ENCODE data around the gene STAMBP. TPM values are rescaled to one million over a fixed set of nuclear protein-coding genes. Genes with fewer than 3 reads are reported as not detected.

The STAMBP gene
- polyA plus RNA-seq, 1 donor from 2014 or later: 69.1 TPM

DNA sequence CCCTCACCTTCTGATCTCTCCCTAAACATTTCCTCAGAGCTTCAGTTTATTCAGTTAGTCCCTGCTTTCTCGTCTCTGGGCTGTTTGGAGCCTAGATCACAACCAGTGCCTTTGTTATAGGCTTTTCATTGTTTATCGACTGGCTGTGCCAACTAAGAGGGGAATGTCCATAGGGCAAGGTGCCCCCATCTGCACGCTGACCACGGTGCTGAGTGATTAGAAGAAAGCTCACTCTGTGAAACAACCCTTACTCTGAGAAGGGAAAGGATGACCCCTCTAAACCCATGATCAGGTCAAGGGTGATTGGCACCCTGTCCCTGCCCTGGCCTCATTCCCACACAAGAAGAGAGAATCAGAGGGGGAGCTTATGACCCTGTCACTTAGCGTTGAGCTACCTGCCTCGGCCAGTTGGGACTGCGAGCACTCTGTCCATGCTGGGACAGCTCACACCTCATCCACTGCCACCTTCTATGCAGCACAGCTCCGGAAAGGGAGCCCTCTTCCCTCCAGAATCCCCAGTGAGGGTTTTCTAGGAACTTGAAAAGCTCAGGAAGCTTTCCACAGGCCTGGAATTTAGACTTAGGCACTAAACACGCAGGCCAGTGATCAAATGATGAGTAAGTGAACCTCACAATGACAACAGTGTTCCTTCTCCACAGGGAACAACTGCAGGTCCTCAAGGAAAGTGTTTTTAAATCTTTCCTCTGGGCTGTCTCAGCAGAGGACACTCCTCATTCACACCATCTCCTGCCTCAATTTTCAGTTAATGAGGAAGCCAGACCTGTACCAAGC is 61.7 kb downstream of the STAMBP start:
- Histone ChIP-seq H4K20me1 (ENCODE audit: insufficient read depth) (no peaks in the 10 kb centered on the region), H3K4me3 (ENCODE audit: low read length) (no peak overlapping the region), H3K9ac (ENCODE audit: low read length) (no peak overlapping the region), H3K36me3 (ENCODE audit: insufficient read depth, low read length) (no peaks in the 10 kb centered on the region), H3K4me2 (ENCODE audit: low read length) (no peak overlapping the region), H3F3A (ENCODE audit: insufficient read depth, low read length, poor library complexity, severe bottlenecking) (no peaks in the 10 kb centered on the region), H2AFZ (ENCODE audit: low read depth, low read length) (no peak overlapping the region), H3K27ac (ENCODE audit: low read length) (no peak overlapping the region), H3K9me2 (ENCODE audit: insufficient read depth, low read length) (no peaks in the 10 kb centered on the region), H3K9me3 (ENCODE audit: low read length) (no peaks in the 10 kb centered on the region), H3K27me3 (ENCODE audit: insufficient read depth, low read depth, low read length) (no peaks in the 10 kb centered on the region), H3K79me2 (replicated peaks; ENCODE audit: insufficient read depth, low read length) (no peaks in the 10 kb centered on the region)
- TF ChIP-seq, protein P1, sequence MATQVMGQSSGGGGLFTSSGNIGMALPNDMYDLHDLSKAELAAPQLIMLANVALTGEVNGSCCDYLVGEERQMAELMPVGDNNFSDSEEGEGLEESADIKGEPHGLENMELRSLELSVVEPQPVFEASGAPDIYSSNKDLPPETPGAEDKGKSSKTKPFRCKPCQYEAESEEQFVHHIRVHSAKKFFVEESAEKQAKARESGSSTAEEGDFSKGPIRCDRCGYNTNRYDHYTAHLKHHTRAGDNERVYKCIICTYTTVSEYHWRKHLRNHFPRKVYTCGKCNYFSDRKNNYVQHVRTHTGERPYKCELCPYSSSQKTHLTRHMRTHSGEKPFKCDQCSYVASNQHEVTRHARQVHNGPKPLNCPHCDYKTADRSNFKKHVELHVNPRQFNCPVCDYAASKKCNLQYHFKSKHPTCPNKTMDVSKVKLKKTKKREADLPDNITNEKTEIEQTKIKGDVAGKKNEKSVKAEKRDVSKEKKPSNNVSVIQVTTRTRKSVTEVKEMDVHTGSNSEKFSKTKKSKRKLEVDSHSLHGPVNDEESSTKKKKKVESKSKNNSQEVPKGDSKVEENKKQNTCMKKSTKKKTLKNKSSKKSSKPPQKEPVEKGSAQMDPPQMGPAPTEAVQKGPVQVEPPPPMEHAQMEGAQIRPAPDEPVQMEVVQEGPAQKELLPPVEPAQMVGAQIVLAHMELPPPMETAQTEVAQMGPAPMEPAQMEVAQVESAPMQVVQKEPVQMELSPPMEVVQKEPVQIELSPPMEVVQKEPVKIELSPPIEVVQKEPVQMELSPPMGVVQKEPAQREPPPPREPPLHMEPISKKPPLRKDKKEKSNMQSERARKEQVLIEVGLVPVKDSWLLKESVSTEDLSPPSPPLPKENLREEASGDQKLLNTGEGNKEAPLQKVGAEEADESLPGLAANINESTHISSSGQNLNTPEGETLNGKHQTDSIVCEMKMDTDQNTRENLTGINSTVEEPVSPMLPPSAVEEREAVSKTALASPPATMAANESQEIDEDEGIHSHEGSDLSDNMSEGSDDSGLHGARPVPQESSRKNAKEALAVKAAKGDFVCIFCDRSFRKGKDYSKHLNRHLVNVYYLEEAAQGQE (IDR thresholded peaks at IDR 0.05; ENCODE audit: borderline replicate concordance): no peak
- TF ChIP-seq, protein P2, sequence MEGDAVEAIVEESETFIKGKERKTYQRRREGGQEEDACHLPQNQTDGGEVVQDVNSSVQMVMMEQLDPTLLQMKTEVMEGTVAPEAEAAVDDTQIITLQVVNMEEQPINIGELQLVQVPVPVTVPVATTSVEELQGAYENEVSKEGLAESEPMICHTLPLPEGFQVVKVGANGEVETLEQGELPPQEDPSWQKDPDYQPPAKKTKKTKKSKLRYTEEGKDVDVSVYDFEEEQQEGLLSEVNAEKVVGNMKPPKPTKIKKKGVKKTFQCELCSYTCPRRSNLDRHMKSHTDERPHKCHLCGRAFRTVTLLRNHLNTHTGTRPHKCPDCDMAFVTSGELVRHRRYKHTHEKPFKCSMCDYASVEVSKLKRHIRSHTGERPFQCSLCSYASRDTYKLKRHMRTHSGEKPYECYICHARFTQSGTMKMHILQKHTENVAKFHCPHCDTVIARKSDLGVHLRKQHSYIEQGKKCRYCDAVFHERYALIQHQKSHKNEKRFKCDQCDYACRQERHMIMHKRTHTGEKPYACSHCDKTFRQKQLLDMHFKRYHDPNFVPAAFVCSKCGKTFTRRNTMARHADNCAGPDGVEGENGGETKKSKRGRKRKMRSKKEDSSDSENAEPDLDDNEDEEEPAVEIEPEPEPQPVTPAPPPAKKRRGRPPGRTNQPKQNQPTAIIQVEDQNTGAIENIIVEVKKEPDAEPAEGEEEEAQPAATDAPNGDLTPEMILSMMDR (IDR thresholded peaks at IDR 0.05; ENCODE audit: poor library complexity, severe bottlenecking): no peak
- no peak for TF ChIP-seq RAD21 (conservative IDR thresholded peaks at IDR 0.05)
- TF ChIP-seq EZH2 (IDR thresholded peaks at IDR 0.05; ENCODE audit: borderline replicate concordance, insufficient read depth, low read length, poor library complexity, severe bottlenecking): no peak
- TF ChIP-seq TAF1 (IDR thresholded peaks at IDR 0.05; ENCODE audit: low read depth): no peak
- no peak for TF ChIP-seq MXI1 (conservative IDR thresholded peaks at IDR 0.05; ENCODE audit: poor library complexity, severe bottlenecking)
- TF ChIP-seq SMC3 (conservative IDR thresholded peaks at IDR 0.05; ENCODE audit: poor library complexity): no peak
- no peak for TF ChIP-seq POLR2AphosphoS5 (IDR thresholded peaks at IDR 0.05)
- TF ChIP-seq EP300 (conservative IDR thresholded peaks at IDR 0.05; ENCODE audit: poor library complexity, severe bottlenecking): no peak

DNA sequence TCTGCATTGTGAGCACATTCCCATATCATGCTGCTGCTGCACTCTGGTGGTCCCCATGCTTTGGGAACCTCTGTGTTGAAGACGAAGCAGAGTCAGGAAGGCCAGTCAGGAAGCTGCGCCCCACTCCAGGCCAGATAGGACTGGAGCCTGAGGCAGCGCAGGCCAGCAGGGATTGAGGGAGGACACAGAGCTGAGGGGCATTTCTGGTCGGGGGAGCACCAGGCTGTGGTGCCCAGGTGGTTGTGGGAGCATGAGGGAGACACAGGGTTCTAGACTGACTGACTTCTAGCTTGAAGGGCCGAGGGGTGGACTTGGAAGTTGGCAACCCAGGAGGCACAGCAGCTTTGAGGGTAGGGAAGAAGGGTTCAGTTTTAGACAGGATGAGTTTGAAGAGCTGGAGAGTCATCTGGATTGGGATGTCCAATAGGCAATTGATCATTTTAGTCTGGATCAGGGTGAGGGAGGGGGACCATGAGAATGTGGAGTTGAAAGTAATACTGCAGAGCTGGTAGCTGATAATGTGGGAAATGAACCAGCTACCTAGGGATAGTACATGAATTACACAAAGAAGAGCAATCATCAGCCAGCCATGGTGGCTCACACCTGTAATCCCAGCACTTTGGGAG is 62.6 kb downstream of the STAMBP start:
- Histone ChIP-seq H4K20me1 (ENCODE audit: insufficient read depth) (no peaks in the 10 kb centered on the region), H3K79me2 (replicated peaks; ENCODE audit: insufficient read depth, low read length) (no peaks in the 10 kb centered on the region), H3K27ac (ENCODE audit: low read length) (no peak overlapping the region), H2AFZ (ENCODE audit: low read depth, low read length) (no peak overlapping the region), H3K9me3 (ENCODE audit: low read length) (no peaks in the 10 kb centered on the region), H3K9me2 (ENCODE audit: insufficient read depth, low read length) (no peaks in the 10 kb centered on the region), H3F3A (ENCODE audit: insufficient read depth, low read length, poor library complexity, severe bottlenecking) (no peaks in the 10 kb centered on the region), H3K4me2 (ENCODE audit: low read length) (no peak overlapping the region), H3K27me3 (ENCODE audit: insufficient read depth, low read depth, low read length) (no peaks in the 10 kb centered on the region), H3K4me3 (ENCODE audit: low read length) (no peak overlapping the region), H3K9ac (ENCODE audit: low read length) (no peak overlapping the region), H3K36me3 (ENCODE audit: insufficient read depth, low read length) (no peaks in the 10 kb centered on the region)
- TF ChIP-seq, protein P1 (IDR thresholded peaks at IDR 0.05; ENCODE audit: borderline replicate concordance): no peak
- TF ChIP-seq TAF1 (IDR thresholded peaks at IDR 0.05; ENCODE audit: low read depth): no peak
- TF ChIP-seq SMC3 (conservative IDR thresholded peaks at IDR 0.05; ENCODE audit: poor library complexity): no peak
- TF ChIP-seq, protein P2 (IDR thresholded peaks at IDR 0.05; ENCODE audit: poor library complexity, severe bottlenecking): no peak
- no peak for TF ChIP-seq RAD21 (conservative IDR thresholded peaks at IDR 0.05)
- TF ChIP-seq EP300 (conservative IDR thresholded peaks at IDR 0.05; ENCODE audit: poor library complexity, severe bottlenecking): no peak
- no peak for TF ChIP-seq EZH2 (IDR thresholded peaks at IDR 0.05; ENCODE audit: borderline replicate concordance, insufficient read depth, low read length, poor library complexity, severe bottlenecking)
- TF ChIP-seq MXI1 (conservative IDR thresholded peaks at IDR 0.05; ENCODE audit: poor library complexity, severe bottlenecking): no peak
- TF ChIP-seq POLR2AphosphoS5 (IDR thresholded peaks at IDR 0.05): no peak
